Measurements from ENCODE around the gene LPCAT3.

The LPCAT3 gene

DNA sequence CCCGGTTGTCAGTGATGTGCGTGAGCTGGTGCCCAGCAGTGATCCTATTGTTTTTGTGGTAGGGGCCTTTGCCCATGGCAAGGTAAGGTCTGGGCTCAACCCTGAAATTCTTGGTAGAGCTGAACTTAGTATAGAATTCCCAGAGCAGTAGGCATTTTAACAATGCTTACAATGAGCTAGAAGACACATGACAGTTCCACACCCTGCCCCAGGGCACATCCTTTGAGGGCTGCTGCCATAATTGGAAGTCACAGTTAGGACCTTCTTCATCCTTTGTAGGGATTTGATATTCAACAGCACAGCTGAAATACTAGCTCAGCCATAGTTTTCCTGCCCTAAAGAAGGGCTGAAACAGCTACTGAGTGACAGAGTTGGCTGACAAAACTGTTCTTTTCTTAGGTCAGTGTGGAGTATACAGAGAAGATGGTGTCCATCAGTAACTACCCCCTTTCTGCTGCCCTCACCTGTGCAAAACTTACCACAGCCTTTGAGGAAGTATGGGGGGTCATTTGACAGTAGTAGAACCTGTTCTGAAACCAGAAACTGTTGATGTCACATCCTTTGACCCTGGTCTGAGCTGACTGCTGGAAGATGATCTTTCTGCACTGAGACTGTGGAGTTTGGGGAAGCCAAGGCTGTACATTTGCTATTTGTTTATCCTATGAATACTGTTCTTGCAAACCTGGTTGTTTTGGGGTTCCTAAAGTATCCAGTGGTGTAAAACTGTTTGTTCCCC lies 42.8 kb downstream of the LPCAT3 start:
- TF ChIP-seq CTCF (IDR thresholded peaks at IDR 0.05; ENCODE audit: extremely low read depth, insufficient read depth, missing control alignments): no peak
- no peak for DNase-seq (ENCODE audit: low spot score)
- in situ Hi-C loops (cut with MboI; ENCODE audit: low pct_unique_long_range_greater_than_20kb, low sequenced_read_pairs, unreplicated experiment): no loop called here

- DNase-seq (ENCODE audit: low spot score): no peak
- no peak for TF ChIP-seq CTCF (IDR thresholded peaks at IDR 0.05; ENCODE audit: extremely low read depth, insufficient read depth, missing control alignments)
These were observed 44.1 kb downstream of the LPCAT3 start for GRCh38 chr12:6974180-6974579.

DNA sequence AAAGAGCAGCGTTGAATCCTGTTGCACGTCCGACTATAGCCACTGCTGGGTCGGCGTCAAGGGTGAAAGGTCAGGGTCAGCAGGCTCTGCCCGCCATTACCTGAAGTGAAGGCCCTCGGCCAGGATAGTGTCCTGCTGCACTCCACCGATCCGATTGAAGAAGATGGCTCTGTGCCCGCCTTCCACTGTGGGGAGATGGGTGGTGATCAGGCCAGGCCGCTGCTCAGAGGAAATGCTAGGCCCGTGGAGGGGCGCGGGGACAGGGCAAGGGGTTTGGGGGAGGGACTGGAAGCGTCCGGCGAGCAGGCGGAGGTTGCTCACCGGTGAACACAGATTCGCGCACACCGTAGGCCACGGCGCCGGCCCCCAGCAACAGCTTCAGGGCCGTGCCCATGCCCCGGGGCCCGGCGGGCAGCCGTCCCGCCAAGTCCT lies 48.2 kb downstream of the LPCAT3 start:
- DNase-seq (ENCODE audit: low spot score): no peak
- in situ Hi-C loops (cut with MboI; ENCODE audit: low pct_unique_long_range_greater_than_20kb, low sequenced_read_pairs, unreplicated experiment): no loop called here
- no peak for TF ChIP-seq CTCF (IDR thresholded peaks at IDR 0.05; ENCODE audit: extremely low read depth, insufficient read depth, missing control alignments)

More at GRCh38 chr12:6974180-6974579, 44.1 kb downstream of the LPCAT3 start:
- in situ Hi-C loops (cut with MboI; ENCODE audit: low pct_unique_long_range_greater_than_20kb, low sequenced_read_pairs, unreplicated experiment): no loop called here

DNA sequence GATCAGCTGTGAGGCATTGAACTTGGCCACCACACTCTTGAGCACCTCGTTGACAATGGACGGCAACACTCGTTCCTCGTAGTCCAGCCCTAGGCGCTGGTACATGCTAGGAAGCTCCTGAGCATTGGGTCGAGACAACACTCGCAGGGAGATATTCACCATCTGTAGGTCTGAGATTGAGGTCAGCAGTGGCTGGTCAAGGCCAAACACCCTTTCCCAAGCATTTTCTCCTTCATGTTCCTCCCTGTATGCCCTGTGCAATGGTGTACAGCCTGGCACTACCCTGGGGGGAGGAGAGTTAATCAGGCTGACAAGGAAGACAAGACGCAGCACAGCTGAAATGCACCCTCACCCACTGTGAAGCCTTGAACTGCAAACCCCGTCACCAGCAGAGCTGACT lies 49.9 kb downstream of the LPCAT3 start:
- no peak for DNase-seq (ENCODE audit: low spot score)
- in situ Hi-C loops (cut with MboI; ENCODE audit: low pct_unique_long_range_greater_than_20kb, low sequenced_read_pairs, unreplicated experiment): no loop called here
- no peak for TF ChIP-seq CTCF (IDR thresholded peaks at IDR 0.05; ENCODE audit: extremely low read depth, insufficient read depth, missing control alignments)

DNA sequence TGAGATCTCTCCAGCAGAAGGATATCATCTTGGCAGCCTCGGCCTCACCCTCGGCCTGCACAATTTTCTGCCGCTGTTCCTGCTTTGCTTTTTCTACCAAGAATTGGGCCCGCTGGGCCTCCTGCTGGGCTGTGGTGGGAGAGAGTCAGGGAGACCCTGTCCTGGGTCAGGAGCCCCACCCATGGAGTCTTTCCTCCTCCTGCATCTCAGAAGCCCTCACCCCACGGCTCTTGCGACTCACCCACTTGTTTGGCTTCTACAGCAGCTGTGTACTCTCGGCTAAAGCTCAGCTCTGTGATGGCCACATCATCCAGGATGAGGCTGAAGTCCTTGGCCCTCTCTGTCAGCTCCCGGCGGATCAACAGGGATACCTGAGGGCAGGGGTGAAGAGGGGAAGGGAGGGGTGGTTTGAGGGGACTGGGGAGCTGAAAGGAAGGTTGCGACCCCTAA lies 50.6 kb downstream of the LPCAT3 start:
- DNase-seq (ENCODE audit: low spot score): no peak
- in situ Hi-C loops (cut with MboI; ENCODE audit: low pct_unique_long_range_greater_than_20kb, low sequenced_read_pairs, unreplicated experiment): no loop called here
- no peak for TF ChIP-seq CTCF (IDR thresholded peaks at IDR 0.05; ENCODE audit: extremely low read depth, insufficient read depth, missing control alignments)

- no peak for DNase-seq (ENCODE audit: low spot score)
- in situ Hi-C loops (cut with MboI; ENCODE audit: low pct_unique_long_range_greater_than_20kb, low sequenced_read_pairs, unreplicated experiment): no loop called here
- no peak for TF ChIP-seq CTCF (IDR thresholded peaks at IDR 0.05; ENCODE audit: extremely low read depth, insufficient read depth, missing control alignments)
These were observed 51.9 kb downstream of the LPCAT3 start for GRCh38 chr12:6966351-6966750.
